NCI-H187 treated with DMSO at 0.1 percent for 48 hours (cell line): ENCODE data around the gene MYT1.
"Not testable (repeated sequence)": the region's sequence is repeated elsewhere in the genome, so short reads cannot be mapped to it uniquely, and the experiment has no call there.

ENCODE experiments used
- DNase-seq: peaks from one replicate; lab custom pipeline; 2025; lab: John Stamatoyannopoulos, UW

Gene MYT1

DNA sequence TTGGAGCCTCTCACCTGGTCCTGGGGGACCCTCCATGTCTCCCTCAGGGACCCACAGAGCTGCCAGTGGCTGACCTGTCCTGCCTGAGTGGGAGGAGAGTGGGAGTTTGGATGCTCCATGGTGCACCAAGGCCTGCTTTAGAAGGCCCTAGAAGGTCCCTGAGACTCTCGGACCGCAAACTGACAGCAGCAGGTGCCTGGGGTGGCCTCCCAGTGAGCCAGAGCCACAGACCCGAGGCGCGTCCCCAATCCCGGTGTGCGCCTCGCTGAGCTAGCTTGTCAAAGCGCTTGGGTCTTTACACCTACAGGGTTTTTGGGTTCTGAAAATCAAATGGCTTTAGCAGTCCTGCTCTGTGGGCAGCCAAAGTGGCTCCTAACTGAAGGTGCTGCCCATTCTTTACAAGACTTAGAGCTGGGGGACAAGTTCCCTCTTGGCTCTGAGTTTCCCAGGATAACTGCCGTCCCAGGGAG lies 4.9 kb downstream of the MYT1 start:
- DNase-seq: no peak

DNA sequence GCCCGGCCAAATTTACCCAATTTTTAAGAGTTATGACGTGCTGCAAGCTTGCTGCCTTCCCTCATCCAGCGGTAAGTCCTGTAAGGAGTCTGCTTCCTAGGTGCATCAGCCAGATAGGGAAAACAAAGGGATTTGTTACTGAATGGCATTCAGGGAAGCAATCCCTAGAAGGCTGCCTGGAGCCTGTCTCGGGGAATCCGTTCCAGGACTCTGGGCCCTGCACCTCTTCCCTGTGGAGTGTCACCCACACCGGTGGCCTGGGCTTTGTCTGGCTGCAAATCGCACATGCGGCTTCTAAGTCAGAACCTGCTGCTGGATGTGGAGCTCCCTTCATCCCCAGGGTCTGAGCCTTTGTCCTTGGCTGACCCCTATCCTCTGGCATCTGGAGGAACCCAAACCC lies 7.0 kb downstream of the MYT1 start:
- DNase-seq: no peak

DNA sequence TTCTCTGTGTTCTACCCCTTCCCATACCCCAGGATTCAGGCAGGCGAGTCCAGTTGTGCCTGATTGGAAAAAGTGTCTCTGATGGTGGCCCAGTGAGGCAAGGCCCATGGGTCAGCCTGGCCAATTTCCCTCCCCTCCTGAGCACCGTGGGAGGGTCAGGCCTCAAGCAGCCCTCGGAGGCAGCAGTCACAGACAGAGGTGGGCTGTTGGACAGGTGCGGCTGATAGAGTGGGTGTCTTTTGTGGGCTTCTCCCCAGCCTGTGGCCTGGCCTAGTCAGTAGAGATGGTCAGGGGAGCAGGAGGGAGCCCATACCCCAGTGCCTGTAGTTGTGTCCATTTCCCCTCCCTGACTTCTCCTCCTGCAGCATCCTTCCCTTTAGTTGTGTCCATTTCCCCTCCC lies 8.9 kb downstream of the MYT1 start:
- DNase-seq: no peak

DNA sequence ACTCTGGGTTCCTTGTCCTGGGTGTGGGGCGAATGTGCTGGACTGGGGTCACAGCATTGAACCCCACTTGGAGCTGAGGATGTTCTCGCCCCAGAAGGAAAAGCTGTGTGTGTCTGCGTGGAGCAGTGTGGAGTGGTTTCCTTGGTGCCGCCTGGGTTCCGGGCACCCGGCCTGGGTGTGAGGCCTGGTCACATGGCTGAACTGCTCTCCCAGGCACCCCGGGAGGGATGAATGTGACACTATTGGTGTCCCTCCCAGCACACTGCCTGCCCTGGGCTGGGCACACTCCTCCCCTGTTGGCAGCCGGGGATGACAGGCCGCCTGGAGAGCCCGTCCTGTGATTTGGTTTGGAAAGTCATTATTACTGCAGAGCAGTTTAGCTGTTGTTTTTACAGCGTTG lies 12.3 kb downstream of the MYT1 start:
- no peak for DNase-seq

DNA sequence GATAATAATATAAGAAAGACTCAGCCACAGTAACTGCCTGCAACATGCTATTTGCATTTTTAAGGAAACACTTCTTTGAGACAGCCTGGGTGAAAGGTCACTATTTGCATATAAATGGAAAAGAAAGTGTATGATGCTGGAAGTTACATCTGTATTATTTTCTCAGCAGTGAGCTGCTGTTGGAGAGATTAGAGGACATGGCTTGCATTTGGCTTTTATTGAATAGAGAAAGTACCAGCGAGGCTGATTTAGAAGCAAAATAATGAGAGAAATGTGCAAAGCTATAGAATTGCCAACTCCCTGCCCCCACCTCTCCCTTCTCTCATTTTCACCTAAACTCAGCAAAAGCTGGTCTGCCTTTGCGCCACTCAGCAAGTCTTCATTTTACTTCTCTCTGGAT lies 12.7 kb downstream of the MYT1 start:
- DNase-seq: no peak

DNA sequence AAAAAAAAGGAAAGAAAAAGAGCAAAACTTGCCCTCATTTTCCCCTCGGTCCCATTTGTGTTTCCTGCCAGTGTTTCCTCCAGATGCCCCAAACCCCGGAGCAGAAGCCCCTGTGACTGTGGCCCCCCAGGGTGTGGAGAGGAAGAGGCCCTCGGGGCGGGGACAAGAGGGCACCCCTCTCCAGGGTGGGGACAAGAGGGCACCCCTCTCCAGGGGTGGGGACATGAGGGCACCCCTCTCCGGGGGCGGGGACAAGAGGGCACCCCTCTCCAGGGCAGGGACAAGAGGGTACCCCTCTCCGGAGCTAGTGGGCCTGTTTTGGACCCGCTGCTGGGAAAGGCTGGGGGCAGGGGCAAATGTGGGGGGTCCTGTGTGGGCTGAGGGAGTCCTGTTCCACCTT lies 13.1 kb downstream of the MYT1 start:
- DNase-seq: no peak

DNA sequence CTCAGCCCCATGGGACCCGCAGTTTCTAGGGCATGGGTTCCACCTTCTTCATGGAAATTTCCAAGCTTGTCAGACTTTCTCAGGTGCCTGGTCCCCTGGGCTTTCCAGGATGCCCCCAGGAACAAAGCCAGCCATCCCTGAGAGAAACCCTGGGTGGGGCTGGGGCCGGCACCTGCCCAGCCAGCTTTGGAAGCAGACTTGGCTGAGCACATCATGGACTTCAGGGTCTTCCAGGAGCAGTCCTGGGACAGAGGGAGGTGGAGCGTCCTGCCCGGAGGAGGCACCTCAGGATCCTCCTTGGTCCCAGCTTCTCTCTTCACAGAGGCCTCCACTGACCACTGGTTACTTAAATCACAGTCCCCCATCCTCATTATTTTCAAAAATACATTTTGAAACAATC lies 13.5 kb downstream of the MYT1 start:
- no peak for DNase-seq

DNA sequence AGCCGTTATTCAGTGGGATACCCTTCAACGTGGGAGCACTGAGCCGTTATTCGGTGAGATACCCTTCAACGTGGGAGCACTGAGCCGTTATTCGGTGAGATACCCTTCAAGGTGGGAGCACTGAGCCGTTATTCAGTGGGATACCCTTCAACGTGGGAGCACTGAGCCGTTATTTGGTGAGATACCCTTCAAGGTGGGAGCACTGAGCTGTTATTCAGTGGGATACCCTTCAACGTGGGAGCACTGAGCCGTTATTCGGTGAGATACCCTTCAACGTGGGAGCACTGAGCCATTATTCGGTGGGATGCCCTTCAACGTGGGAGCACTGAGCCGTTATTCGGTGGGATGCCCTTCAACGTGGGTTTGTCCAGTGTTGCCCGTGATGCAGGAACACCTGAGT lies 14.7 kb downstream of the MYT1 start:
- not testable (repeated sequence) for DNase-seq

DNA sequence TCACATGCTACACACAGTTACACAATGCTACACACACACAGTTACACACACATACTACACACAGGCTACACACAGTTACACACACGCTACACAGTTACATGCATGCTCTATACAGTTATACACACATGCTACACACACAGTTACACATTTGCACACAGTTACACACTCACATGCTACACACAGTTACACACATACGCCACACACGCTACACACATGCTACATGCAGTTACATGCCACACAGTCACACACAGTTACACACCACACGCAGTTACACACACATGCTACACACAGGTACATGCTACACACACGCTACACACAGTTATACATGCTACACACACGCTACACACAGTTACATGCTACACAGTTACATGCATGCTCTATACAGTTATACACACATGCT lies 15.6 kb downstream of the MYT1 start:
- DNase-seq: no peak

DNA sequence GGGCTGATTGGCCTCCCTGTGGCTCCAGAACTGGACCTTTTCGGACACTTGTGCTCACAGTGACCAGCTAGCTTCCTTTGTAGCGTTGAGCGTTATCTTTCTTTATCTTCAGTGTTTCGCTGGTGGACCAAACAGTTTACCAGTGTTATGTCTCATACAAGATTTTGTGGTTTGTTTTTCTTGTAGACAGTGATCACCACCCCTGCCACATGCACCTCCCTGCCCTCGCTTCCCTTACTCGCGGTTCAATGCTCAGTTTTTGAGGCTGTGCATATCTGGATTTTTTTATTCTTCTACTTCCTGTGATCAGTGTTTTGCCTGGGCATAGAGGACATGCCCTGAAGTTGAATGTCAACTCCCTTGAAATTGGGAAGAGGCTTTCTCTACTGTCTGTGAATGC lies 16.4 kb downstream of the MYT1 start:
- no peak for DNase-seq

DNA sequence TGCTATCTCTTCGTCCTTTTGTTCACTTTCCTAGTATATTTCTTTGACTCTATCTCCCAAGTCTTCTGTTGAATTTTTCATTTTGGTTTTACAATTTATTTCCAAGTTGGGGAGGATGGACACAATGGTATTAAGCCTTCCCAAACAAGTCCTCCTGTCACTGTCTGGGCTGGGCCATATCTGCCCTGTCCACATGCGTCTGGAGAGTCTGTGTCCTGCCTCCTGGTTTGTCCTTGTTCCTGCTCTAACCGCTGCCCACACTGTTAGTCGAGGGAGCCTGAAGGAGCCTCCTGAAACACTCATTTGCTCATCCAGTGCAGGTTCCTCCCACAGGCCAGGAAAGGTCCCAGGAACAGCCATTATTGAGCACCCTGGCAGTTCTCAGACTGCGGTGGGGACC lies 17.1 kb downstream of the MYT1 start:
- no peak for DNase-seq

DNA sequence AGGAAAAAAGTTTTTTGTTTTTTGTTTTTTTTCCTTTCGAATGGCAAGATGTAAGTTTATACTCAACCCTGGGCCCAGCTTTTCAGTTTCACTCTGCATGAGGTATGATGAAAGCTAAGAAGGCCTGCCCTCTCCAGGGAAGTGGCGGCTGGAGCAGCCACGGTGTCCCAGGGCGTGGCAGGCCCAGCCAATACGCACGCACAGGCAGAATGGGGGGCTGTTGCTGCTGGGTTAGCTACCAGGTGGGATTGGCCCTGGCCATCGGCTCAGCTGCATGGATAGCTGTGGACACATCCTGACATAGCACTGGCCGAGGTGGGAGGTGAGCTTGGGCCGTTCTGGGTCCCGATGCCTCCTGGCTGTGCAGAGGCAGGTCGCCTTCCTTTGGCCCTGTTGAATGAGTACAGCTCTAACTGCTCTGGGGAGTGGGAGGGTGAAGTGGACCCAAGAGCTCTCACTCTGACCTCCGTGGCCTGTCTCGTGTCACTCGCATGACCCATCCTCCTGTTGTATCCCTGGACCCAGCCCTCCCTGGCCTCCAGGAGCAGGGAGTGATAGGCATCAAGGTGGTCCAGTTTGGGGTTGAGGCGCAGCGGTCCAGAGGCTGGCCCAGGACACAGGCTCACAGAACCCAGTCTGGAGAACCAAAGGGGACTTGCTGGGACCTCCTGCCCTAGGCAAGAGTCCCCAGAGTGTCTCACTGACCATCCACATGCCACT lies 18.1 kb downstream of the MYT1 start:
- DNase-seq: no peak

DNA sequence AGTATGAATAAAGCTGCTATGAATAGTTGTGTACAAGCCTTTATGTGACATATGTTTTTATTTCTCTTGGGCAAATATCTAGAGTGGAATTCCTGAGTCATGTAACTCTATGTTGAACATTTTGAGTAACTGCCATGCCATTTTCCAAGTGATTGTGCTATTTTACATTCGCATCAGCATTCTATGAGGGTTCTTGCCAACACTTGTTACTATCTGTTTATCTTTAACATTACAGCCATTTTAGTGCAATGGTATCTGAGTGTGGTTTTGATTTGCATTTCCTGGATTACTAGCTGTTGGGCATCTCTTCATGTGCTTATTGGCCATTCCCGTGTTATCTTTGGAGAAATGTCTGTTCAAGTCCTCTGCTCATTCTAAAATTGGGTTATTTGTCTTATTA lies 19.1 kb downstream of the MYT1 start:
- DNase-seq: no peak

DNA sequence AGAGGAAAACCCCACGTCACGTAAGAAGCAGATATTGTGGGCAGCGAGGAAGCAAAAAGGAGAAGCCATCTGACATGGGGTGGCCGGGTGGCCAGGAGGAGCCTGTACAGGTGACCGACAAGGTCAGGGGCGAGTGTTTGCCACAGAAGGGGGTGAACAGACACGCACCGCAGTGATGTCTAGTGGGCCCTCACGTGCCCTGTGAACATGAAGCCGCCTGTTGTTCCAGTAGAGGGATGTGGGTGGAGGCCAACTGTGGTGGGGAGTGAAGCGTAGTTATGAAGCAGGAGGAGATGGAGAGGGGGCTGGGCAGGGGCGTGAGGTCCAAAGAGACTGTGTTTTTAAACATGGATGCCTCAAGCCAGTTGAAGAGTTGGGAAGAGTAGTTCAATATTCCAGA lies 20.5 kb downstream of the MYT1 start:
- no peak for DNase-seq

DNA sequence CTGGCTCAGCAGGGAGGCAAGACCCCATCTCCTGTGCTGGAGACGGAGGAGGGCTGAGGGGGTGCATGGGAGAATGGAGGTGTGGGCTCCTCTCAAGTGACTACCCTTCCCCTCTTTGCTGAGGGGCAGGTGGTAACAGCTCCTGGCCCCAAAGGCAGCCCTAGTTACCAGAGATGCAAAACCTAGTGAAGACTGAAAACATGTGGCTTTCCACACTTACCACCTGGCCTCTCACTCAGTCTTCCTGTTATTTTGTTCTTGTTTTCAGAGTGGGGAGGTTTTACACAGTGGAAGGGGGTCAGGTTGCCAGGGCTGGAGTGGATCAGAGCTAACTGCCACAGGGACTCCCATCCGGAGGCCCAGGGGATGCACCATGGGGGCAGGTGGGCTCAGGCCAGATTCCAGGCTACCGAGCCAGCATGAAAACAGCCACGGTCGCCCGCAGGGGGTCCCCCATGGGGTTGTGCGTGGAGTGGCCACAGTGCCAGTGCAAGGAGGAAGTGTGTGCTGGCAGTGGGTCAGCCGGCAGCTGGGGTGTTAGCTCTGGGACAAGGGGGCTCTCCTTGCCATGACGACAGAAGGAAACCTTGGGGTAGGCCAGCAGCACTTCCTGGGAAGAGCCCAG lies 21.1 kb downstream of the MYT1 start:
- DNase-seq: no peak

DNA sequence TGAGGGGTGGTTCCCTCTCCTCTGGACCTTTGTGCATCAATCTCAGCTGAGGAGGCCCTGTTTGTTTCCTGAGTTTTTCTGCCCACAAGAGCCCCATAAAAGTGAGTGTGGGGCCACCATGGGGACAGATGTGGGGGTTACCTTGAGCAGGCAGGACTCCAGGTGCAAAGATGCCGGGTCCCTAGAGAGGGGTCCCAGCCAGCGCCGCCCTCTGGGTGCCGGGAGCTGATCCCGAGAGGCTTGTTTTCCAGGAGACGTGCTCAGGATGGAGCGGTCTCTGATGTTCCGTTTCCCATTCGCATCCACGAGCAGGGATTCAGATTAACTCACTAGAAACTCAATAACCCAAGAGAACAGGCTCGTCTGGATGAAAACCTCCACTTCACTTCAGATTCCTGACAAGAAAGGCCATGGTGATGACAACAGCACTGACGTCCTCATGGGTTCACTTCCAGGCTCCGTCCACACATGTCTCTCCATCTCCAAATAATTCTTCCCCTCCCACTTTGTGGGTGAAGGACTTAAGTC lies 21.9 kb downstream of the MYT1 start:
- no peak for DNase-seq

DNA sequence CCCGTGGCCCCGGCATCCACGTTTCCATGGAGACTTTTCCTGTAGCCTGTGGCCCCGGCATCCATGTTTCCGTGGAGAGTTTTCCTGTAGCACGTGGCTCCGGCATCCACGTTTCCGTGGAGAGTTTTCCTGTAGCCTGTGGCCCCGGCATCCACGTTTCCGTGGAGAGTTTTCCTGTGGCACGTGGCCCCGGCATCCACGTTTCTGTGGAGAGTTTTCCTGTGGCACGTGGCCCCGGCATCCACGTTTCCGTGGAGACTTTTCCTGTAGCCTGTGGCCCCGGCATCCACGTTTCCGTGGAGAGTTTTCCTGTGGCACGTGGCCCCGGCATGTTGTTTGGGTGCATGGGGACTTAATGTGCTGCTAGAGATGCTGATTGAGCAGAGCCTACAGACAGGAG lies 23.0 kb downstream of the MYT1 start:
- not testable (repeated sequence) for DNase-seq

DNA sequence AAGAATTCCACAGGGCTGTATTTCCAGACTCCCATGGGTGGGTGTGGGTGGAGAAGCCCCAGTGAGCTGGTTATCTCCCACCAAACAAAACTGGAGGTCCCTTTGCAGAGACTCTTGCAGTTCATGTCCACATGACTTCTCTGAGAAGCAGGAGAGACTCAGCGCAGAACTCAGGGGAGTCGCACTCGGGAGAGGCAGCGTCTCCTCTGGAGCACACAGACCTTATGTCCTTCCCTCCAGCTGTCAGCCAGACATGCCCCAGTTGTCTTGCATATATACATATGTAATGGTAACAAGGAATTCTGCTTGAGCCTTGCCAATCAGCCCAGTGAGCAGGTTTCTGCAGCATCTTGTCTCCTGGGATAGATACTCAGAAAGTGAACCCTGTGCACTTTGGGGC lies 23.8 kb downstream of the MYT1 start:
- DNase-seq: no peak

DNA sequence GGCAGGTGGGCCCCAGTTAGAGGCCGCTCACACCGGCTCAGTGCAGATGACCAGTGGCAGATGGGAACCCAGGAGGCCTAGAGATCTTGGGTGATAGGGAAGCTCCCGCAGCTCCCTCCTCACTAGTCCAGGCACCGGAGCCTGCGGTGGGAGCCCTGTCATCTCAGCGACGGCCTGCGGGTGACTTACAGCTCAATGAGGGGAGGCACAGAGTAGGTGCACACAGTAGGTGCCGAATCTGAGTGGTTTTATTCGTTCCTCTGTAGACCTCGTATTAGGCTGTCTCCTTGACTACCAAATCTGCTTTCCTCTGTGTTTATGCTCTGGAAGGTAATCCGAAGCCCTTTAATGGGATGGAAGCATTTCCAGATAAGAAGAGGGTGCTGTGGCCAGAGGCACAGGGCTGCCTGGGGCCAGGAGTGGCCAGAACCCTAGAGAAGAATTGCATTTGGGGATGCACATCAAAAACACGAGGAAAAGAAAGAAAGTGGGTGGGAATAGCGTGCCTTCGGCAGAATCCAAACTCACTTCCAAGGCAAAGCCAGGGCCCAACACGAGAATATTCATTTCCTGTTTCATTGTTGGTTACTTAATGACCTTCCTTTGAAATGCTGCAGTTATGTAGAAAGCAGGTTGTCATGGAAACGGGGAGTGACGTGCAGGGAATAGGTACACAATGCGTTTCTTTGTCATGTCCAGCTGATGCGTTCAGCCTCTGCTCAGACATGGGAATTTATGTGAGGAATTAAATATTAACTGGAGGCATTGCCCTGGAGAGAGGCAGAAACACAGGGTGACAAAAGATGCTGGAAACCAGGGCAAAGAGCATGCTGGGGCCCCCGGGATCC lies 24.7 kb downstream of the MYT1 start:
- DNase-seq: no peak

DNA sequence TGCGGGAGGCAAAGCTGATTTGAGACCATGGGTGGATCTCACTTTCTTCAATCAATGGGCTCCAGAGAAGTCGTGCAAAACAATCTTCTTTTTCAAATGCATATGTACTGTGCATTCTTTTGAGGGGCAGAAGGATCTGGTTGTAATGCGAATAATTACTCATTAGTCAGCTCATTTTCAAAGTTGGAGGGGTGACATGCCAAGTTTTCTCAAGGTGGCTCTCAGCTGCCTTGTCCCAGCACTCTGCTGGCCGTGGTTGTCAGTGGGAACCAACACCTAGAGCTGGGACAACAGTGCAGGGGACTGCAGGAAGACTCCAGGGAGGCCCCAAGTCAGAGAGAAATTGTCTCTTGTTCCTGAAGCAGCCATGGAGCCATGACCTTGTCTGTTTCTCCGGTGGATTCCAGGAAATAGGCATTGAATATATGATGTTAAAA lies 25.3 kb downstream of the MYT1 start:
- DNase-seq: no peak

DNA sequence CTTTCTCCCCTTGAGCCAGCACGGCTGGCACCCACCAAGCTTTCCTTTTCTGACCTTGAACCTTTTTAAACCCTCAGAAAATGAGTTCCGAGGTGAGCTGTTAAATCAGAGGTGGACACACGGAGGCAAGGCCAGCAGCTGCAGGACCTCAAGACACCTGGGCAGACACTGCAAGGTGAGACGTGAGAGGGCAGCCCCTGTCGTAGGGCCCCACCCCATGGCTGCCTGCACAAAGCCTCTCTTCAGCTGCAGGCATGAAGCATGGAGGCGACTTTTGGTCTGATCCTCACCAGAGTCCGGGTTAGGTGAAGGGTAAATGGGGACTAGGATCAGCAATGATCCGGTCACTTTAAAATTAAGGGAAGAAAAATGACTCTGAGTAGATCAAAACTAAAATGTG lies 25.7 kb downstream of the MYT1 start:
- no peak for DNase-seq

DNA sequence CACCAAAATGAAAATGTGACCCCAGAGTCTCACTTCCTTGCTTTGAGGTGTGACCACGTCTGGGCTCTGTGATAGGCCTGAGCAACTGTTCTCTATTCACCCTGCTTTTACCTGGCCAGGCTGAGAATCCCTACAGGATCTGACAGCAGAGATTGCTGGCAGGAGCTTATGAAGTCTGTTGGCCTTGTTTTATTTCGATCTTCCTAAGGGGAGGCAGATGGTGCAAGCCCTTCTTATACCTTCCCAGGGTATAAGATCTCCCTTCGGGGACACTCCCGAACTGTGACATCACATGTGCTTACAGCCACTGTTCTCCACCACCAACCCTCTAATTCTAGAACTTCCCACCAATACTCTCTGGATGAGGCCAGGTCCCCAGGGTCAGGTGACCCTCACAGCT lies 26.8 kb downstream of the MYT1 start:
- DNase-seq: no peak

DNA sequence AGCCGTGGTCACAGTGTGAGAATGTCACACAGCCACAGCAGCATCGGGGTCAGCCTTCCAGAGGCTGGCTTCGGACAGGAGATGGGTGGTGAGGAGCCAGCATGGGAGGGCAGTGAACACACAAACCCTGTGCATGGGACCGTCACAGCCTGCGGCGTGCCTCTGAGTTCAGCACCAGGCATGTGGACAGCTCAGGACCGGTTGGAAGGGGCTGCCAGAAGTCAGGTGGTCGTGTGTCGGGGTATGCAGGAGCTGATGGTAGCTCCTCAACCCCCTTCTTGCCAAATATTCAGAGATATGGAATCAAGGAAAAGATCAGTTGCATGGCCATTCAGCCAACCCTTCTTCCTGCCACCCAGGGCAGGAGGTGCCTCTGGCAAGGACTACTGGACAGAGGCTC lies 28.2 kb downstream of the MYT1 start:
- no peak for DNase-seq
